NCI-H1436 treated with DMSO at 0.1 percent for 48 hours (cell line): ENCODE measurements around the gene SELENOO.
"Not testable (repeated sequence)": the region's sequence is repeated elsewhere in the genome, so short reads cannot be mapped to it uniquely, and the experiment has no call there.

Source experiments
- DNase-seq: peaks from one replicate; lab custom pipeline; 2025; lab: John Stamatoyannopoulos, UW

The SELENOO gene, protein sequence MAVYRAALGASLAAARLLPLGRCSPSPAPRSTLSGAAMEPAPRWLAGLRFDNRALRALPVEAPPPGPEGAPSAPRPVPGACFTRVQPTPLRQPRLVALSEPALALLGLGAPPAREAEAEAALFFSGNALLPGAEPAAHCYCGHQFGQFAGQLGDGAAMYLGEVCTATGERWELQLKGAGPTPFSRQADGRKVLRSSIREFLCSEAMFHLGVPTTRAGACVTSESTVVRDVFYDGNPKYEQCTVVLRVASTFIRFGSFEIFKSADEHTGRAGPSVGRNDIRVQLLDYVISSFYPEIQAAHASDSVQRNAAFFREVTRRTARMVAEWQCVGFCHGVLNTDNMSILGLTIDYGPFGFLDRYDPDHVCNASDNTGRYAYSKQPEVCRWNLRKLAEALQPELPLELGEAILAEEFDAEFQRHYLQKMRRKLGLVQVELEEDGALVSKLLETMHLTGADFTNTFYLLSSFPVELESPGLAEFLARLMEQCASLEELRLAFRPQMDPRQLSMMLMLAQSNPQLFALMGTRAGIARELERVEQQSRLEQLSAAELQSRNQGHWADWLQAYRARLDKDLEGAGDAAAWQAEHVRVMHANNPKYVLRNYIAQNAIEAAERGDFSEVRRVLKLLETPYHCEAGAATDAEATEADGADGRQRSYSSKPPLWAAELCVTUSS

GRCh38 chr22:50200461-50201190, at the start of gene SELENOO:
Gene SELENOO (plus strand): TSS chr22:50201011. CDS start chr22:50201037, 26 bp downstream.
- peak; percentile 38 for DNase-seq

DNA sequence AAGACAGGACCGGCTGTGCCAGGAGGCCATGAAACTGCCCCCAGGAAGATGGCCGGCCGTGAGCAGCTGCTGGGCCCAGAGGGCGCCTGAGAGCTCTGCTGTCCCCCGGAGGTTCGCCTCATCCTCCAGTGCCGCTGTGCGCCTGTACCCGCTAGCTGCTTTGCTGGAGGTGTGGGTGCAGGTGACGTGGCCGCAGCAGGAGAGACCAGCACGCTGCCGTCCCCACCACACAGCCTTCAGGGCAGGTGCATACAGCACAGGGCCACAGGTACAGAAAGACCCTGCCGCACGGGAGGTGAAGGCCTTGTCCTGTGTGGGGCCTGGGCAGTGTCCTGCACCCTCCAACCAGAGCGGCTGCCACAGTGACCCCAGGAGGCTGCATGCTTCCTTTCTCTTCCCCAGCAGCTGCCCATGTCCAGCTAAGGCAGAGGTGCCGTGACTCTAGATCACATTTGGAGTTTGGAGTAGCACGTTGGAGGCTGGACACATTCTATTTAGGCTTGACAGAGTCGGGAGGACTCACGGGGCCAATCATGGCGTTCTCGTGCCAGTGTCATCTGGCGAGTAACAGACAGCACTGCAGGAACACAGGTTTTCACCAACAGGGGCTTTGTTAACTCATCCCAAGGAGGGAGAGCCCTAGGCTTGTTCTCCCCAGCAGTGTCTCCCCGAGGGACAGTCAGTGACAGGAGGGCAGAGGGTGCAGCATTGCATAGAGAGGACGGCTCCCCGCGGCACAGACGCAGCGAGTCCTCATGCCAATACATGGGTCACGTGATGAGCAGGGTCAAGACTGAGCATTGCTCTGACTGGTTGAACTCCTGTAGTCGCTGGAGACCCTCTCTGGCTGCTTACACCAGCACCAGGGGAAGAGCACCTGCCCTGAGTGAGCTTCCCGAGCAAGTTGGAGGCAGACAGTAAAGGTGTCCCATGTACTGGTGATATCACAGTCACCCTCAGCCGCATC, 49.0 kb upstream of the SELENOO start:
- no peak for DNase-seq

DNA sequence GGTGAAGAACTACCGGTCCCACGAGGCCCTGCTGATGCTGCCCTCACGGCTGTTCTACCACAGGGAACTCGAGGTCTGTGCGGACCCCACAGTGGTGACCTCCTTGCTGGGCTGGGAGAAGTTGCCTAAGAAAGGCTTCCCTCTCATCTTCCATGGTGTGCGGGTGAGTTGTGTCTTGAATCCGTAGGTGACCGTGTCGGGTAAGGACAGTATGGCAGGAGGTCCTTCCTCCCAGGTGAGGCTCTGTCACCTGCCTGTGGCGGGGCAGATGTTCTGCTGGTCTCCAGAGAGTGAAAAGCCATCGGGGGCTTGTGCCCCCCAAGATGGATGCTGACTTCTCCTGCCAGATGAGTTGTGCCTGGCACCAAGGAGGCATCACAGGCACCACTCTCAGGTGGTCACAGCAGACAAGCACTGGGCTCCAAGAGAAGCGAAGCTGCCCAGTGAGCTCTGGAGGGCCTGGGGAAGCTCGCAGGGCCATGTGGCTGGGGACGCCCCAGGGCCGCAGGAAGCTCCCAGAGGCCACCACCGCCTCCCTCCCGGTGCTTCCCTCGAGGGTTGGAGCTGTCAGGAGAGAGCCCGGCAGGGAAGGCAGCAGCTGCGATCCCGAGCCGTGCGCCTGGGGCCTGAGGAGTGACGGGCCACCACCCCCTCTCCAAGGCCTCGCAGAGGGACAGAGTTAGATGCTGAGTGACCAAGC, 47.6 kb upstream of the SELENOO start:
- no peak for DNase-seq

- DNase-seq = no peak
These were observed 47.1 kb upstream of the SELENOO start for GRCh38 chr22:50153756-50154140.

GRCh38 chr22:50157709-50158375, 43.0 kb upstream of the SELENOO start:
- DNase-seq = no peak

DNA sequence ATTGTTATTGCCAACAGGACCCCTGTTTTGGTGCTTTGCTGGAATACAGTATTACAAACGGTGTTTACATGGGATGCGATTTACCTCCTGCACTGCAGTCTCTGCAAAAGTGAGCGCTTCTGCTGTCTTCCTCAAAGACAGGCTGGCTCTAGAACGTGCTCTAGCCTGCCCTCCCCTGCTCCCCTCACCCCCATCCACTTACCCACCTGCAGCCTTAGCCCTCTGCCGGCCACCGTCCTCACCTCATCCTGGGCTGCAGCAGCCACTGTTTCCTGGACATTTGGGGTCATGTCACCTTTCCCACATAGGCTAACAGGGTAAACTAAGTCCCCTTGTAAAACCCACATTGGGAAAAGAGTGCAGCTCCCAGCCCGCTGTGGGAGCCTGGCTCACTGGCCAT, 39.9 kb upstream of the SELENOO start:
- no peak for DNase-seq

DNA sequence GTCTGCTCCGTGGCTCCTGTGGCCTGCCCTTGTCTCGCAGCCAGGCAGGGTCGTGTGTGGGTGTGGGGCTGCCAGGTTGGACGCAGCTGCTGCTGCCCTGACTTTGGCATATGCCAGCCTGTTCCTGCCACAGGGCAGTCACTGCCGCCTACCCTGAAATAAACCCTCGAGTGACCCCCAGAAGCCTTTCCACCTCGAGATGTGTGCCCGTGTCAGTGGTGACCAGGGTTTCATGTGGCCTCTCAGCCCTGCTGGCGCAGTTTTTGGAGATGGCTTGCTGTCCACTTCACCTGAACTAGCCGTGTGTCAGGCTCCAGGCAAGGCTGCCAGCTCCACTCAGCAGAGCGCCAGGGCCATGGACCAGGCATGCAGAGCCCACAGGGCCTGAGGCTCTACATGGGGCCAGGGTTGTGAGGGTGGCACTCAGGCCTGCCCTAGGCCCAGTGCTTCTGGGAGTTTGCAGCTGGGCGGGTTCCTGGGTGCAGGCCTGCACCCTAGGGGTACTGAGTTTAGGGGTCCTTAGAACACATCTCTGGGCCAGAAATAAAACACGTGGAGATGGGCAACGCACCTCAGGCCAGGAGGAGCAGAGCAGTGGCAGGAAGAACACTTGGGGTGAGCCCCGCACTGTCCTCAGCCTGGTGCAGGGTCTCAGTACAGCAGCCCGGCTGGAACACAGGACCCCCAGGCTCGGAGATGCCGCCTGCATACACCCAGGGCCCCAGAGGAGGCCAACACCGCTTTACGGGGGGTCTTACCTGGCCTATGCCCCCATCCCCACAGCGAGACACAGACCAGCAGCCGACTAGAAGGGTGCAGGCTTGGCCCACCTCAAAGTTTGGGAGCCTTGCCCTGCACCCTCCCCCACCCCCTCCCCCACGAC, 39.1 kb upstream of the SELENOO start:
- no peak for DNase-seq

DNA sequence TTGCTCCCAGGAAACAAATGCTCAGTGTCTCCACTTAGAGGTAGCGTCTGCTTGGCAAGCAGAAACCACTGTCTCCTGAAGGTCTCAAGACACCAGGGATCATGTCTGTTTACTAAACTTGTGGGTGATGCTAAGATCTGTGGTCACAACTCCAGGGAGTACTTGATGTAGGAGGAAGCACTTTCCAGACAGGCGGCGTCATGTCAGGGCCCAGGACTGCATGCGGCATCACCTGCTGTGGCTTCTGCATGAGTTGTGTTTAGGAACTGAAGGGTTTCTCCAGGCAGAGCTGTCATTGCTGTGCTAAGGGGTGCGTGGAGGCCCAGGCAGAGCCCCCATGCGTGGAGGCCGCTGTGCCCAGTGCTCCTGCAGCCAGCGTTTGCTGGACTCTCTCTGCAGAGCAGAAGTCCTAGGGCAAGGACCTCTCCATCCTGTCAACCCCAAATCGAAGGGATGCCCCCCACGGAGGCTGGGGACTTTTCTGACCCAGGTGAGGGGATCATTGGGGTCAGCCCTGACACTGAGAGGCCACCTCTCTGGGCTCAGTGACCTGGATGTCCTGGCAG, 38.3 kb upstream of the SELENOO start:
- no peak for DNase-seq

DNA sequence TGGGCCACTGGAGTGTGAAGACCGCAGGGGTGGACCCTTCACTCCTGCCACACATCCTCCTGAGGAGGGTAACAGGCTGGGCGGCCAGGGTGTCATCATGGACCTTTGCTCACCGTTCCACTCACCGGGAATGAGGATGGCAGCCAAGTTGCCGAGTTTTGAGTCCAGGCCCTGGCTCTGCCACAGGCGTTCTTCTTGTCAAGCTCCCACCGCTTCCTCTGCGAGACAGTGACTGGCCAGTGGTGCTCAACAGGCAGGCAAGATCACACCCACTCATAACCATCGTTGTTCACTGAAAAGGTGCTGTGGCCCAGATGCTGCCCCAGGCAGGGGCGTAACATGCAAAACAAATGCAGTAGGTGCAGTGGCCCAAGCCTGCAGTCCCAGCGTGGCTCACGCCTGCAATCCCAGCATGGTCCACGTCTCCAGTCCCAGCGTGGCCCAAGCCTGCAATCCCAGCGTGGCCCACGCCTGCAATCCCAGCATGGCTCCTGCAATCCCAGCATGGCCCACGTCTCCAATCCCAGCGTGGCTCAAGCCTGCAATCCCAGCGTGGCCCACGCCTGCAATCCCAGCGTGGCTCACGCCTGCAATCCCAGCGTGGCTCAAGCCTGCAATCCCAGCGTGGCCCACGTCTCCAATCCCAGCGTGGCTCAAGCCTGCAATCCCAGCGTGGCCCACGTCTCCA, 35.2 kb upstream of the SELENOO start:
- DNase-seq = no peak

DNA sequence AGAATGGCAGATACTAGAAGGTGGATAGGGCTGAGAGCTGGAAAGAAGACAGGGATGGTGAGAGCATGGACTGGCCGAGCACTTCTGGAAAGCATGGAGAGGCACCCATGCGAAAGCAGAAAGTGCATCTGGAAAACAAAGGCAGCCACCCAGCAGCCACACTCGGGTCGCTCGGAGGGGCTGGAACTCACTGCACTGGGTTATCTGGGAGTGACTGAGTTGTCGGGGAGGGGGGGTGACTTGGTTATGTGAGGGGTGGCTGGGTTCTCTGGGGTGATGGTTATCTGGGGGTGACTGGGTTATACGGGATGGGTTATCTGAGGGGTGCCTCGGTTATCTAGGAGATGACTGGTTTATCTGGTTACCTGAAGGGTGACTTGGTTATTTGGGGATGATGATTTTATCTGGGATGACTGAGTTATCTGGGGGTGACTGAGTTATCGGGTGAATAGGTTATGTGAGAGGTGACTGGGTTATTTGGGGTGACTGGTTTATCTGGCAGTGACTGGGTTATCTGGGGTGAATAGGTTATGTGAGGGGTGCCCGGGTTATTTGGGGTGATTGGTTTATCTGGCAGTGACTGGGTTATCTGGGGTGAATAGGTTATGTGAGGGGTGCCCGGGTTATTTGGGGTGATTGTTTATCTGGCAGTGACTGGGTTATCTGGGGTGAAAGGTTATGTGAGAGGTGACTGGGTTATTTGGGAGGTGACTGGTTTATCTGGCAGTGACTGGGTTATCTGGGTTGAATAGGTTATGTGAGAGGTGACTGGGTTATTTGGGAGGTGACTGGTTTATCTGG, 32.9 kb upstream of the SELENOO start:
- no peak for DNase-seq

GRCh38 chr22:50168490-50169180, 32.2 kb upstream of the SELENOO start:
- not testable (repeated sequence) for DNase-seq

GRCh38 chr22:50169181-50169759, 31.5 kb upstream of the SELENOO start:
- no peak for DNase-seq

GRCh38 chr22:50169774-50170341, 31.0 kb upstream of the SELENOO start:
- no peak for DNase-seq

GRCh38 chr22:50170453-50171318, 30.1 kb upstream of the SELENOO start, which contains the start of gene PANX2:
Gene PANX2 (plus strand): TSS chr22:50170731. CDS start chr22:50170731, 0 bp downstream.
- no peak for DNase-seq

DNA sequence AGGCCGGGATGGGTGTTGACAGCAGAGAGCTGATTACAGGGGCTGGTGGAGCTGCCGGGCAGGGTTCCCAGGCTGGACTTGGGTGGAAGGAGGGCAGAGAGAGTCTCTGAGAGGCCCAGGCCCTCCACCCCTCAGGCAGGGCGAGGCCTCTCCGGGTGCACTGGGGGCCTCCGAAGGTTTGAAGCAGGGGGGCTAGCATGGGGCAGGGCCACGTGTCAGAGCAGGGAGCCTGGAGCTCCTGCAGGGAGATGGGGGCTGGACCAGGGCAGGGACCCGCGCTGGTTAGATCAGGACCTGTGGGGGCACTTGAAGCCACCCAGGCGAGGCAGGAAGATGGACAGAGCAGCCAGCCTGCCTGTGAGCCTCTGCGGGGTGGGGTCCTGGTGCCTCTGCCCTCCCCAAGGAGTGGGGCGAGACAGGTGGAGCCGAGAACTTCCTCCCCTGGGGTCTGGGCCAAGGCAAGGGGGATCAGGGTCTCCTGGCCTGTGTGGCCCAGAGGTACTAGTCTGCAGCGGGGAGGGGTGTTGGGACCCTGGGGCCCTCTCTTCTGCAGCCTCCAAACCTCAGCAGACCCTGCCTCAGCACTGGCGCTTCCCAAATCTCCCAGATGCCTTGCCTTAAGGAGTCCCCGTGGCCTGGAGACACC, 29.4 kb upstream of the SELENOO start:
- no peak for DNase-seq
